Choroid plexus epithelial cell (primary cell): ENCODE results near the gene ABHD2.
"Not testable (repeated sequence)": the region's sequence is repeated elsewhere in the genome, so short reads cannot be mapped to it uniquely, and the experiment has no call there.

Experiments
- DNase-seq: peaks from one replicate; pipeline ENCODE4 v3.0.0-alpha.2; 2010; ENCODE audit warnings: low read depth
- H3K4me3 ChIP-seq: 2 replicates; pipeline ENCODE4 v1.5.1; 2011; ENCODE audit warnings: low read depth, mild to moderate bottlenecking, control low read depth, low read length, moderate library complexity
- CTCF ChIP-seq: conservative IDR thresholded peaks from 2 replicates; pipeline ENCODE4 v1.5.1; 2011; ENCODE audit warnings: low read depth, mild to moderate bottlenecking, control low read depth, inconsistent platforms, low read length, moderate library complexity

The ABHD2 gene

DNA sequence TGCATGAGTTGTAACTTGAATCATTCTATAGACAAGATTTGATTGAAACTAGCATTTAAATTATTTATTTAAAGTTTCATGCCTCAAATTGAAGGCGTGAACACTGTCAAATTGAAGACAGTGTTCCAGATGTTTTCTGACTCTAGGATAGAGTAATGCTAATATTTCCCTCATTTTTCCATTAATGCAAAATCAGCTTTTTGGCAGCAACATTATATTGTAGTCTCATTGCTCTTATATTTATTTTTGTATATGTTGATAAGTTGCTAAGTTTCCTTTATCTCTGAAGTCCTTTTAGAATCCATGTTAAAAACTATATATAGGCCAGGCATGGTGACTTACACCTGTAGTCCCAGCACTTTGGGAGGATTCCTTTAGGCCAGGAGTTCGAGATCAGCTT is 160.3 kb downstream of the ABHD2 start:
- no peak for TF ChIP-seq CTCF
- no peak overlapping the region for H3K4me3 ChIP-seq
- no peak for DNase-seq

- not testable (repeated sequence) for H3K4me3 ChIP-seq, DNase-seq
These were observed 161.9 kb downstream of the ABHD2 start for GRCh38 chr15:89250142-89250541.
